Chondrocyte (in vitro differentiated cells): ENCODE data around the gene MATK. TPM values are rescaled to one million over a fixed set of nuclear protein-coding genes. Genes with fewer than 3 reads are reported as not detected.

Experiments used
- DNase-seq: peaks from one replicate; pipeline ENCODE4 v3.0.0; 2021; ENCODE audit warnings: mixed read lengths, low spot score
- H3K27ac Mint-ChIP-seq: one replicate; pipeline ENCODE4 v1.8.0; 2021; ENCODE audit warnings: mild to moderate bottlenecking, moderate library complexity, mixed read lengths; ENCODE audit not compliant: unreplicated experiment
- H3K27me3 Mint-ChIP-seq: 2 replicates; pipeline ENCODE4 v1.8.0; 2021; ENCODE audit warnings: low read depth, mixed read lengths
- H3K36me3 Mint-ChIP-seq: 2 replicates; pipeline ENCODE4 v1.8.0; 2021; ENCODE audit warnings: low read depth, mixed read lengths
- H3K4me1 Mint-ChIP-seq: 2 replicates; pipeline ENCODE4 v1.8.0; 2021; ENCODE audit warnings: low read depth, mild to moderate bottlenecking, mixed read lengths
- H3K4me3 Mint-ChIP-seq: one replicate; pipeline ENCODE4 v1.8.0; 2021; ENCODE audit warnings: mild to moderate bottlenecking, moderate library complexity, mixed read lengths; ENCODE audit not compliant: unreplicated experiment
- H3K9me3 Mint-ChIP-seq: 2 replicates; pipeline ENCODE4 v1.8.0; 2021; ENCODE audit warnings: low read depth, mixed read lengths
- CTCF ChIP-seq: fragments of 200-600 bp; sonication (generic); IDR thresholded peaks from 2 replicates; pipeline ENCODE4 v1.5.0; 2021; ENCODE audit warnings: antibody characterized with exemption, mild to moderate bottlenecking, moderate library complexity
- total RNA-seq: library from RNA; stranded (reverse); gene quantifications from 3 replicates; pipeline ENCODE4 v1.2.1, GENCODE V29; 2021

Gene MATK
- total RNA-seq, 1 donor from 2014 or later, result not detected

DNA sequence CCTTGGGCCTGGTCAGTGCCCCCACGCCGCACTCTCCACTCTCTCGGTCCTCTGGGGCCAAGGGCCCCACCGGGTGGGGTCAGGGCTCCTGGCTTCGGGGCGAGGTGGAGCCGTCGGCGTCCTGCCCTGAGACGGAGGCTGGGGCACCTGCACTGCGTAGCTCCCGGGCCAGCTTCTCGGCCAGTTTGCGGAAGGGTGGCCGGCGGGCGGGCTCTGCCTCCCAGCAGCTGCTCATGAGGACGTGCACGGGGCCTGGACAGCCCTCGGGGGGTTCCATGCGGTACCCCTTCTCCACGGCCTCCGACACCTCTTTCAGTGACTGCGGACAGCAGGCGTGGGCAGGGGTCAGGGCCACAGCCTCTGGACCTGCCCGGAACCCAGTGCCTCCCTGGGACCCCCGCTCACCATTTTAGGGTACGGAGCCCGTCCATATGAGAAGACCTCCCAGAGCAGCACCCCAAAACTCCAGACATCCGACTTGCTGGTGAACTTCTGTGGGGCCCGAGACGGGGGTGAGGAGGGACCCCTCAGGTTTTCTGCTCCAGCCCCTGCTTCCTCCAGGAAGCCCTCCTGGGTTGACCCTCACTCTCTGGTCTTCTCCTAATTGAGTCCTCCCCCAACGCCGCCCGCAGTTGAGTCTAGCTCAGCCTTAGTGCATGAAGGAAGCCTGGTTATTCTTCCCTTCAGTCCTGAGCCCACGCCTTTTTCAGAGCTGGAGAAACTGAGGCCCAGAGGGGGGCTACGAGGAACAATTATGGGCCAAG lies 7.9 kb downstream of the MATK start:
- no peak for TF ChIP-seq CTCF
- Mint-ChIP-seq H3K4me1 (no peaks in the 10 kb centered on the region), H3K27me3 (peaks cover 2% of the 10 kb centered on the region), H3K36me3 (peaks cover 9% of the 10 kb centered on the region), H3K27ac (no peak overlapping the region), H3K4me3 (no peak overlapping the region), H3K9me3 (peaks cover 17% of the 10 kb centered on the region)
- no peak for DNase-seq

DNA sequence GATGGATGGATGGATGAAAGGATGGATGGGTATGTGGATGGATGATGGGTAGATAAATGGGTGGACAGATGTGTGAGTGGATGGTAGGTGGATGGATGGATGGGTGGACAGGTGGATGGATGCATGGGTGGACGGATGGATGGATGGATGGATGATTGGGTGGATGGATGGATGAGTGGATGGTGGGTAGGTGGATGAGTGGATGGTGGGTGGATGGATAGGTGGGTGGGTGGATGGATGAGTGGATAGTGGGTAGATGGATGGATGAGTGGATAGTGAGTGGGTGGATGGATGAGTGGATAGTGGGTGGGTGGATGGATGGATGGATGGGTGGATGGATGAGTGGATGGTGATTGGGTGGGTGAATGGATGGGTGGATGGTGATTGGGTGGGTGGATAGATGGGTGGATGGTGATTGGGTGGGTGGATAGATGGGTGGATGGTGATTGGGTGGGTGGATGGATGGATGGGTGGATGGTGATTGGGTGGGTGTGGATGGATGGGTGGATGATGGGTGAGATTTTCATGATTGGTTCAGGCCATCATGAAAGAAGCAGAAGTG lies 9.6 kb downstream of the MATK start:
- Mint-ChIP-seq H3K4me1 (no peaks in the 10 kb centered on the region), H3K4me3 (no peak overlapping the region), H3K9me3 (peaks cover 8% of the 10 kb centered on the region), H3K27ac (no peak overlapping the region), H3K36me3 (peaks cover 1% of the 10 kb centered on the region), H3K27me3 (peaks cover 2% of the 10 kb centered on the region)
- TF ChIP-seq CTCF, result no peak
- DNase-seq, result no peak

GRCh38 chr19:3775831-3776230 lies 10.3 kb downstream of the MATK start:
- no peaks in the 10 kb centered on the region for H3K4me1 Mint-ChIP-seq
- H3K27me3 Mint-ChIP-seq, result peaks cover 2% of the 10 kb centered on the region
- H3K27ac Mint-ChIP-seq, result no peak overlapping the region
- no peak for DNase-seq
- H3K36me3 Mint-ChIP-seq, result no peaks in the 10 kb centered on the region
- peaks cover under 1% of the 10 kb centered on the region for H3K9me3 Mint-ChIP-seq
- TF ChIP-seq CTCF, result no peak
- H3K4me3 Mint-ChIP-seq, result no peak overlapping the region

- no peaks in the 10 kb centered on the region for H3K36me3 Mint-ChIP-seq
- no peak for TF ChIP-seq CTCF
- no peaks in the 10 kb centered on the region for H3K4me1 Mint-ChIP-seq
- no peak overlapping the region for H3K27ac Mint-ChIP-seq
- peaks cover 2% of the 10 kb centered on the region for H3K27me3 Mint-ChIP-seq
- no peak for DNase-seq
- no peaks in the 10 kb centered on the region for H3K9me3 Mint-ChIP-seq
- no peak overlapping the region for H3K4me3 Mint-ChIP-seq
Measured at GRCh38 chr19:3775374-3775711, 10.8 kb downstream of the MATK start.

GRCh38 chr19:3774621-3775373 lies 11.4 kb downstream of the MATK start:
- no peak for TF ChIP-seq CTCF
- H3K4me1 Mint-ChIP-seq, result no peaks in the 10 kb centered on the region
- no peaks in the 10 kb centered on the region for H3K9me3 Mint-ChIP-seq
- no peak for DNase-seq
- no peak overlapping the region for H3K27ac Mint-ChIP-seq
- peaks cover 2% of the 10 kb centered on the region for H3K27me3 Mint-ChIP-seq
- H3K36me3 Mint-ChIP-seq, result no peaks in the 10 kb centered on the region
- H3K4me3 Mint-ChIP-seq, result no peak overlapping the region
